K562 (cell line): ENCODE data around the gene PITPNC1. TPM values are rescaled to one million over a fixed set of nuclear protein-coding genes. Genes with fewer than 3 reads are reported as not detected.

Experiments
- ADNP ChIP-seq: fragments of 200-800 bp; sonication (Bioruptor generic); IDR thresholded peaks from 2 replicates; pipeline ENCODE4 v1.6.1; 2016; ENCODE audit warnings: missing genetic modification characterization, missing compliant biosample characterization
- CBFB ChIP-seq: sonication (generic); formaldehyde crosslinking; IDR thresholded peaks from 2 replicates; pipeline ENCODE4 v1.4.0; 2020; ENCODE audit warnings: mild to moderate bottlenecking, missing genetic modification reagents
- CHAMP1 ChIP-seq: fragments of 450-650 bp; IDR thresholded peaks from 2 replicates; pipeline ENCODE4 v1.6.1; 2016; ENCODE audit warnings: mild to moderate bottlenecking
- CREB1 ChIP-seq, 2 experiments: sonication (generic) in 1 of 2; formaldehyde crosslinking in 1 of 2; IDR thresholded peaks; 2 replicates each; pipeline versions ENCODE4 v1.6.1 to v1.8.0; 2012 to 2022; ENCODE audit warnings: inconsistent platforms in 1 of 2, mild to moderate bottlenecking in 1 of 2, missing genetic modification reagents in 1 of 2, moderate library complexity in 1 of 2
- DMBX1 ChIP-seq: fragments of 250-450 bp; sonication (Bioruptor Pico); IDR thresholded peaks from 2 replicates; pipeline ENCODE4 v1.8.0; 2022; ENCODE audit warnings: inconsistent platforms, mild to moderate bottlenecking, moderate library complexity, borderline replicate concordance
- E2F4 ChIP-seq: sonication (generic); formaldehyde crosslinking; IDR thresholded peaks from 2 replicates; pipeline ENCODE4 v1.8.0; 2022; ENCODE audit warnings: mild to moderate bottlenecking, low read depth, missing genetic modification reagents
- ETV5 ChIP-seq: sonication (generic); formaldehyde crosslinking; IDR thresholded peaks from 2 replicates; pipeline ENCODE4 v1.4.0; 2020; ENCODE audit warnings: low read depth, mild to moderate bottlenecking, missing genetic modification reagents
- FOXJ2 ChIP-seq: fragments of 200-800 bp; sonication (Bioruptor generic); IDR thresholded peaks from 2 replicates; pipeline ENCODE4 v1.6.1; 2016; ENCODE audit warnings: missing genetic modification characterization, missing compliant biosample characterization
- HCFC1 ChIP-seq: IDR thresholded peaks from 2 replicates; pipeline ENCODE4 v1.6.1; 2012; ENCODE audit warnings: low read depth, low read length, improper control_type of control experiment
- HINFP ChIP-seq: fragments of 450-650 bp; conservative IDR thresholded peaks from 2 replicates; pipeline ENCODE4 v1.6.1; 2016; ENCODE audit warnings: missing genetic modification characterization, low read depth, mild to moderate bottlenecking, control low read depth, missing compliant biosample characterization
- MIER1 ChIP-seq: fragments of 450-650 bp; IDR thresholded peaks from 2 replicates; pipeline ENCODE4 v1.6.1; 2016; ENCODE audit warnings: antibody characterized with exemption, mild to moderate bottlenecking, low read depth
- ZBTB7A ChIP-seq: IDR thresholded peaks from 2 replicates; pipeline ENCODE4 v1.6.1; 2011; ENCODE audit warnings: low read depth, mild to moderate bottlenecking, low read length, moderate library complexity, borderline replicate concordance; ENCODE audit not compliant: control insufficient read depth
- ZNF3 ChIP-seq: fragments of 250-450 bp; sonication (Bioruptor Pico); IDR thresholded peaks from 2 replicates; pipeline ENCODE4 v1.5.0; 2021; ENCODE audit warnings: mild to moderate bottlenecking, moderate library complexity
- ZNF324 ChIP-seq: fragments of 250-450 bp; sonication (Bioruptor Pico); IDR thresholded peaks from 2 replicates; pipeline ENCODE4 v1.4.0; 2020; ENCODE audit warnings: mild to moderate bottlenecking
- polyA plus RNA-seq, 8 experiments: library from polyadenylated mRNA; depleted of rRNA in 4 of 8; stranded (reverse) in 5 of 8; unstranded in 3 of 8; fragments of >200 nt; fragmentation: Nextera tagmentation in 2 of 8; fragmentation: Illumina TruSeq in 1 of 8; extraction: Ambion mirVana in 2 of 8; extraction: Trizol in 1 of 8; gene quantifications; 2 replicates each; pipeline versions ENCODE4 v1.2.1 to v1.2.3, GENCODE V29; 2011 to 2014; ENCODE audit warnings: inconsistent platforms in 1 of 8, missing spikeins in 1 of 8
- total RNA-seq, 7 experiments: library from RNA; depleted of rRNA in 6 of 7; stranded (reverse); fragments of >200 nt in 6 of 7; fragmentation: Illumina TruSeq in 2 of 7; extraction: Trizol in 2 of 7; gene quantifications; 2 replicates each; pipeline versions ENCODE4 v1.2.1 to v1.2.3, GENCODE V29; 2011 to 2021; ENCODE audit warnings: low replicate concordance in 1 of 7

Gene PITPNC1
- total and polyA plus RNA-seq, 9 of the 15 experiments (the other 6 are each of a cell fraction or from before 2014, with no cell fraction given) = 0.11 to 1.1 (median 0.65) TPM

- TF ChIP-seq DMBX1 = no peak
- no peak for TF ChIP-seq HINFP (tag)
- peak; percentile 36; the same call in 1 of the 2 replicates for TF ChIP-seq ZBTB7A
- peak; percentile 28; the same call in 1 of the 2 replicates for TF ChIP-seq CHAMP1
- no peak for TF ChIP-seq ETV5 (CRISPR knock-in tag)
- TF ChIP-seq HCFC1 = no peak
- no peak for TF ChIP-seq ZNF3 (CRISPR knock-in tag)
- no peak for TF ChIP-seq FOXJ2 (tag)
- TF ChIP-seq ZNF324 (CRISPR knock-in tag) = no peak
- no peak for TF ChIP-seq MIER1
- no peak for TF ChIP-seq E2F4 (CRISPR knock-in tag)
- peak; percentile 55; the same call in 1 of the 2 replicates for TF ChIP-seq CREB1 (IDR thresholded peaks at IDR 0.05)
- TF ChIP-seq CREB1 (CRISPR knock-in tag; IDR thresholded peaks at IDR 0.05) = no peak
- peak; percentile 50 for TF ChIP-seq ADNP (tag)
- TF ChIP-seq CBFB (CRISPR knock-in tag) = 0 out of 2 replicates have a peak, but pooled peaks have one; percentile 39
Observed at GRCh38 chr17:67374329-67375053, 2.6 kb upstream of the PITPNC1 start (continued).
